ENCODE results near the gene C1QTNF8.

DNA sequence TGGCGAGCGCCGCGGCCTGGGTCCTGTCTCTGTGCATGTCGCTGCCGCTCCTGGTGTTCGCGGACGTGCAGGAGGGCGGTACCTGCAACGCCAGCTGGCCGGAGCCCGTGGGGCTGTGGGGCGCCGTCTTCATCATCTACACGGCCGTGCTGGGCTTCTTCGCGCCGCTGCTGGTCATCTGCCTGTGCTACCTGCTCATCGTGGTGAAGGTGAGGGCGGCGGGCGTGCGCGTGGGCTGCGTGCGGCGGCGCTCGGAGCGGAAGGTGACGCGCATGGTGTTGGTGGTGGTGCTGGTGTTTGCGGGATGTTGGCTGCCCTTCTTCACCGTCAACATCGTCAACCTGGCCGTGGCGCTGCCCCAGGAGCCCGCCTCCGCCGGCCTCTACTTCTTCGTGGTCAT, 16.7 kb downstream of the C1QTNF8 start:
- TF ChIP-seq, protein P1, sequence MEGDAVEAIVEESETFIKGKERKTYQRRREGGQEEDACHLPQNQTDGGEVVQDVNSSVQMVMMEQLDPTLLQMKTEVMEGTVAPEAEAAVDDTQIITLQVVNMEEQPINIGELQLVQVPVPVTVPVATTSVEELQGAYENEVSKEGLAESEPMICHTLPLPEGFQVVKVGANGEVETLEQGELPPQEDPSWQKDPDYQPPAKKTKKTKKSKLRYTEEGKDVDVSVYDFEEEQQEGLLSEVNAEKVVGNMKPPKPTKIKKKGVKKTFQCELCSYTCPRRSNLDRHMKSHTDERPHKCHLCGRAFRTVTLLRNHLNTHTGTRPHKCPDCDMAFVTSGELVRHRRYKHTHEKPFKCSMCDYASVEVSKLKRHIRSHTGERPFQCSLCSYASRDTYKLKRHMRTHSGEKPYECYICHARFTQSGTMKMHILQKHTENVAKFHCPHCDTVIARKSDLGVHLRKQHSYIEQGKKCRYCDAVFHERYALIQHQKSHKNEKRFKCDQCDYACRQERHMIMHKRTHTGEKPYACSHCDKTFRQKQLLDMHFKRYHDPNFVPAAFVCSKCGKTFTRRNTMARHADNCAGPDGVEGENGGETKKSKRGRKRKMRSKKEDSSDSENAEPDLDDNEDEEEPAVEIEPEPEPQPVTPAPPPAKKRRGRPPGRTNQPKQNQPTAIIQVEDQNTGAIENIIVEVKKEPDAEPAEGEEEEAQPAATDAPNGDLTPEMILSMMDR (IDR thresholded peaks at IDR 0.05) = no peak
- TF ChIP-seq EZH2 (IDR thresholded peaks at IDR 0.05) (no peak), EZH2phosphoT487 (IDR thresholded peaks at IDR 0.05) (no peak)

Measured in neural progenitor cell (in vitro differentiated cells).